Measurements from ENCODE around the gene POLR2I. TPM values are rescaled to one million over a fixed set of nuclear protein-coding genes. Genes with fewer than 3 reads are reported as not detected.

The POLR2I gene
- total and polyA plus RNA-seq, 2 of the 13 experiments (the other 11 are each of a cell fraction or from before 2014, with no cell fraction given): 40.5 to 104 TPM

- POLR2A ChIA-PET: interaction anchor here (1.1 to 2.5 kb wide), 2 partner anchors 12 to 17 kb away, joined by 3 to 8 read pairs; partner anchors contain the start of genes POLR2I and TBCB
- H3K4me3 ChIP-seq (replicated peaks in 1 of 3; ENCODE audit: insufficient read depth in 1 of 3, low read depth in 2 of 3, low read length in 3 of 3): no peak overlapping the region
- H3K9ac ChIP-seq (ENCODE audit: insufficient read depth, low read depth, low read length): no peak overlapping the region
- H2AFZ ChIP-seq (ENCODE audit: low read length): no peak overlapping the region
- intact Hi-C loops (cut with micrococcal nuclease; ENCODE audit: unreplicated experiment) (no loop called here), in situ Hi-C loops (cut with HindIII; ENCODE audit: extremely low pct_ligation_motif_present, low pct_unique_long_range_greater_than_20kb) (no loop called here)
- peaks cover 25 to 49% of the 10 kb centered on the region in 2 experiments; a peak in 4 of 5 replicates for H3K36me3 ChIP-seq (replicated peaks in 1 of 2; ENCODE audit: control insufficient read depth in 1 of 2, insufficient read depth in 2 of 2, low read length in 2 of 2)
- H3K27me3 ChIP-seq (ENCODE audit: control insufficient read depth in 1 of 2, insufficient read depth in 2 of 2, low read length in 2 of 2): no peaks in the 10 kb centered on the region
- no peaks in the 10 kb centered on the region for H3K9me3 ChIP-seq (ENCODE audit: low read length)
- no peaks in the 10 kb centered on the region for H4K20me1 ChIP-seq (ENCODE audit: insufficient read depth, low read length)
- no TSS peak for BruUV-seq (replicated peaks)
- no peak for ATAC-seq
- WGBS (ENCODE audit: low lambda C conversion rate): 99% methylated on average over 11 of the region's 24 CpGs
- no peak for FAIRE-seq
- CTCF ChIA-PET (ENCODE audit: low intra/inter-chr PET ratio, low total read pairs): no interaction called here
- no peaks in the 10 kb centered on the region for H3K79me2 ChIP-seq (ENCODE audit: insufficient read depth, low read length)
- H3K4me1 ChIP-seq (ENCODE audit: insufficient read depth, low read length): no peaks in the 10 kb centered on the region
- no peak overlapping the region for H3K27ac ChIP-seq (ENCODE audit: extremely low read length, insufficient read depth, low read length)
- H3K4me2 ChIP-seq (ENCODE audit: low read depth, low read length): no peak overlapping the region
- TF ChIP-seq ATF2 (CRISPR knock-in tag; IDR thresholded peaks at IDR 0.05) (no peak), AGO2 (optimal IDR thresholded peaks at IDR 0.05; ENCODE audit: low read depth, low read length) (peak; percentile 56)
- no peak for DNase-seq (ENCODE audit: low spot score)
Observed at GRCh38 chr19:36103040-36103626, 11.5 kb downstream of the POLR2I start.

- no peaks in the 10 kb centered on the region for H3K4me1 ChIP-seq (ENCODE audit: insufficient read depth, low read length)
- TF ChIP-seq ZNF280D (CRISPR knock-in tag; IDR thresholded peaks at IDR 0.05): no peak
- peak; percentile 23 for TF ChIP-seq AGO2 (optimal IDR thresholded peaks at IDR 0.05; ENCODE audit: low read depth, low read length)
- WGBS (ENCODE audit: low lambda C conversion rate): 94% methylated on average over 17 of the region's 27 CpGs
- no peak overlapping the region for H2AFZ ChIP-seq (ENCODE audit: low read length)
- ATAC-seq: no peak
- no peak overlapping the region for H3K9ac ChIP-seq (ENCODE audit: insufficient read depth, low read depth, low read length)
- H3K36me3 ChIP-seq (replicated peaks in 1 of 2; ENCODE audit: control insufficient read depth in 1 of 2, insufficient read depth in 2 of 2, low read length in 2 of 2): peaks cover 27 to 55% of the 10 kb centered on the region in 2 experiments; a peak in 4 of 5 replicates
- H4K20me1 ChIP-seq (ENCODE audit: insufficient read depth, low read length): no peaks in the 10 kb centered on the region
- DNase-seq (ENCODE audit: low spot score): no peak
- no peak overlapping the region for H3K4me3 ChIP-seq (replicated peaks in 1 of 3; ENCODE audit: insufficient read depth in 1 of 3, low read depth in 2 of 3, low read length in 3 of 3)
- FAIRE-seq: no peak
- no peaks in the 10 kb centered on the region for H3K27me3 ChIP-seq (ENCODE audit: control insufficient read depth in 1 of 2, insufficient read depth in 2 of 2, low read length in 2 of 2)
- no peaks in the 10 kb centered on the region for H3K9me3 ChIP-seq (ENCODE audit: low read length)
- BruUV-seq (replicated peaks): no TSS peak
- intact Hi-C loops (cut with micrococcal nuclease; ENCODE audit: unreplicated experiment) (no loop called here), in situ Hi-C loops (cut with HindIII; ENCODE audit: extremely low pct_ligation_motif_present, low pct_unique_long_range_greater_than_20kb) (no loop called here)
- ChIA-PET POLR2A (interaction anchor here (2.5 kb wide), 1 partner anchor 13 kb away, joined by 8 read pairs; the partner anchor contains the start of genes POLR2I and TBCB), CTCF (ENCODE audit: low intra/inter-chr PET ratio, low total read pairs) (no interaction called here)
- no peak overlapping the region for H3K27ac ChIP-seq (ENCODE audit: extremely low read length, insufficient read depth, low read length)
- H3K79me2 ChIP-seq (ENCODE audit: insufficient read depth, low read length): no peaks in the 10 kb centered on the region
- H3K4me2 ChIP-seq (ENCODE audit: low read depth, low read length): no peak overlapping the region
Observed at GRCh38 chr19:36101550-36102327, 12.9 kb downstream of the POLR2I start.
